Cerebellar cortex (tissue), 1 donor: ENCODE data around the gene INHBB.

Experiments
- DNase-seq: peaks from one replicate; pipeline ENCODE4 v3.0.0-alpha.2; 2015; ENCODE audit warnings: low spot score

INHBB gene

GRCh38 chr2:120358734-120359465 is 13.0 kb downstream of the INHBB start:
- DNase-seq: no peak

GRCh38 chr2:120360307-120360855 is 14.4 kb downstream of the INHBB start:
- DNase-seq: no peak

GRCh38 chr2:120362926-120363325 is 17.0 kb downstream of the INHBB start:
- no peak for DNase-seq

- no peak for DNase-seq
Measured at GRCh38 chr2:120365236-120365793, 19.4 kb downstream of the INHBB start.

- no peak for DNase-seq
Measured at GRCh38 chr2:120366698-120367097, 20.8 kb downstream of the INHBB start.

GRCh38 chr2:120367221-120367620 is 21.3 kb downstream of the INHBB start:
- DNase-seq: no peak

- DNase-seq: no peak
Measured at GRCh38 chr2:120367649-120368048, 21.7 kb downstream of the INHBB start.

- DNase-seq: no peak
Measured at GRCh38 chr2:120368086-120368485, 22.1 kb downstream of the INHBB start.

GRCh38 chr2:120369250-120369649 is 23.3 kb downstream of the INHBB start:
- DNase-seq: no peak

GRCh38 chr2:120371969-120372625 is 26.2 kb downstream of the INHBB start:
- DNase-seq: no peak

GRCh38 chr2:120372816-120373215 is 26.9 kb downstream of the INHBB start:
- DNase-seq: no peak

GRCh38 chr2:120373424-120373823 is 27.5 kb downstream of the INHBB start:
- DNase-seq: no peak

- no peak for DNase-seq
Measured at GRCh38 chr2:120374821-120375220, 28.9 kb downstream of the INHBB start.

GRCh38 chr2:120375251-120376020 is 29.5 kb downstream of the INHBB start:
- no peak for DNase-seq

GRCh38 chr2:120376101-120376500 is 30.2 kb downstream of the INHBB start:
- no peak for DNase-seq

- no peak for DNase-seq
Measured at GRCh38 chr2:120376679-120377640, 31.0 kb downstream of the INHBB start.

- DNase-seq: no peak
Measured at GRCh38 chr2:120378605-120379004, 32.7 kb downstream of the INHBB start.

- DNase-seq: peak; percentile 3
Measured at GRCh38 chr2:120379916-120380893, 34.3 kb downstream of the INHBB start.

GRCh38 chr2:120381192-120381591 is 35.3 kb downstream of the INHBB start:
- DNase-seq: no peak

- DNase-seq: no peak
Measured at GRCh38 chr2:120381661-120382060, 35.7 kb downstream of the INHBB start.
